ENCODE data around the gene ZER1. TPM values are rescaled to one million over a fixed set of nuclear protein-coding genes. Genes with fewer than 3 reads are reported as not detected.
A peak's percentile ranks its signal among the peaks of the same experiment; 100 is the strongest.

The ZER1 gene
- total RNA-seq, 1 donor from 2014 or later, result 33.8 TPM

- H3K4me1 Mint-ChIP-seq (ENCODE audit: low read depth), result peaks cover 11% of the 10 kb centered on the region
- DNase-seq (ENCODE audit: low spot score), result peak; percentile 98
- no peaks in the 10 kb centered on the region for H3K27me3 Mint-ChIP-seq (ENCODE audit: low read depth)
- peaks cover 5% of the 10 kb centered on the region for H3K36me3 Mint-ChIP-seq (ENCODE audit: low read depth)
- peak within 1 kb of the TSS; percentile 74 for H3K4me3 Mint-ChIP-seq (ENCODE audit: unreplicated experiment)
- H3K27ac Mint-ChIP-seq (ENCODE audit: unreplicated experiment), result peak within 1 kb of the TSS; percentile 90
- TF ChIP-seq CTCF (IDR thresholded peaks at IDR 0.05), result peak; percentile 87
- no peaks in the 10 kb centered on the region for H3K9me3 Mint-ChIP-seq (ENCODE audit: low read depth)
Measured at GRCh38 chr9:128818099-128818838, 46.5 kb upstream of the ZER1 start, which contains the start of gene ENDOG. ENDOG (plus strand) TSS chr9:128818500; CDS start chr9:128818685, 185 bp downstream.

- Mint-ChIP-seq H3K9me3 (ENCODE audit: low read depth) (no peaks in the 10 kb centered on the region), H3K36me3 (ENCODE audit: low read depth) (peaks cover 8% of the 10 kb centered on the region), H3K27me3 (ENCODE audit: low read depth) (no peaks in the 10 kb centered on the region), H3K4me3 (ENCODE audit: unreplicated experiment) (no peak overlapping the region), H3K27ac (ENCODE audit: unreplicated experiment) (no peak overlapping the region), H3K4me1 (ENCODE audit: low read depth) (no peaks in the 10 kb centered on the region)
- no peak for TF ChIP-seq CTCF (IDR thresholded peaks at IDR 0.05)
- DNase-seq (ENCODE audit: low spot score), result no peak
Measured at GRCh38 chr9:128810873-128811272, 39.1 kb upstream of the ZER1 start.

GRCh38 chr9:128809831-128810230, 38.1 kb upstream of the ZER1 start:
- DNase-seq (ENCODE audit: low spot score), result no peak
- TF ChIP-seq CTCF (IDR thresholded peaks at IDR 0.05), result peak; percentile 11
- Mint-ChIP-seq H3K27me3 (ENCODE audit: low read depth) (no peaks in the 10 kb centered on the region), H3K36me3 (ENCODE audit: low read depth) (peaks cover 13% of the 10 kb centered on the region), H3K27ac (ENCODE audit: unreplicated experiment) (no peak overlapping the region), H3K9me3 (ENCODE audit: low read depth) (no peaks in the 10 kb centered on the region), H3K4me1 (ENCODE audit: low read depth) (no peaks in the 10 kb centered on the region), H3K4me3 (ENCODE audit: unreplicated experiment) (no peak overlapping the region)

GRCh38 chr9:128809036-128809599, 37.4 kb upstream of the ZER1 start:
- no peak overlapping the region for H3K4me3 Mint-ChIP-seq (ENCODE audit: unreplicated experiment)
- no peak for TF ChIP-seq CTCF (IDR thresholded peaks at IDR 0.05)
- H3K4me1 Mint-ChIP-seq (ENCODE audit: low read depth), result no peaks in the 10 kb centered on the region
- H3K36me3 Mint-ChIP-seq (ENCODE audit: low read depth), result peaks cover 13% of the 10 kb centered on the region
- H3K27ac Mint-ChIP-seq (ENCODE audit: unreplicated experiment), result no peak overlapping the region
- no peaks in the 10 kb centered on the region for H3K9me3 Mint-ChIP-seq (ENCODE audit: low read depth)
- H3K27me3 Mint-ChIP-seq (ENCODE audit: low read depth), result no peaks in the 10 kb centered on the region
- no peak for DNase-seq (ENCODE audit: low spot score)

GRCh38 chr9:128808543-128808942, 36.8 kb upstream of the ZER1 start:
- Mint-ChIP-seq H3K9me3 (ENCODE audit: low read depth) (no peaks in the 10 kb centered on the region), H3K4me1 (ENCODE audit: low read depth) (no peaks in the 10 kb centered on the region), H3K27ac (ENCODE audit: unreplicated experiment) (no peak overlapping the region), H3K36me3 (ENCODE audit: low read depth) (peaks cover 15% of the 10 kb centered on the region), H3K27me3 (ENCODE audit: low read depth) (no peaks in the 10 kb centered on the region), H3K4me3 (ENCODE audit: unreplicated experiment) (no peak overlapping the region)
- no peak for TF ChIP-seq CTCF (IDR thresholded peaks at IDR 0.05)
- no peak for DNase-seq (ENCODE audit: low spot score)
